Stimulated activated CD4-positive, alpha-beta T cell treated with anti-CD3 and anti-CD28 coated beads, Interleukin-4, amount 100 ng/mL, for 4 hours (primary cell): Measurements from ENCODE around the gene MCC.

ENCODE experiments used
- DNase-seq, 2 experiments: peaks; one replicate each; pipeline ENCODE4 v3.0.0-alpha.2; 2020

MCC gene

GRCh38 chr5:113000466-113000865 lies 487.8 kb downstream of the MCC start:
- no peak for DNase-seq

- DNase-seq, result no peak
Measured at GRCh38 chr5:112998296-112998695, 490.0 kb downstream of the MCC start.

- DNase-seq, result no peak
Measured at GRCh38 chr5:112996830-112997374, 491.4 kb downstream of the MCC start.

DNA sequence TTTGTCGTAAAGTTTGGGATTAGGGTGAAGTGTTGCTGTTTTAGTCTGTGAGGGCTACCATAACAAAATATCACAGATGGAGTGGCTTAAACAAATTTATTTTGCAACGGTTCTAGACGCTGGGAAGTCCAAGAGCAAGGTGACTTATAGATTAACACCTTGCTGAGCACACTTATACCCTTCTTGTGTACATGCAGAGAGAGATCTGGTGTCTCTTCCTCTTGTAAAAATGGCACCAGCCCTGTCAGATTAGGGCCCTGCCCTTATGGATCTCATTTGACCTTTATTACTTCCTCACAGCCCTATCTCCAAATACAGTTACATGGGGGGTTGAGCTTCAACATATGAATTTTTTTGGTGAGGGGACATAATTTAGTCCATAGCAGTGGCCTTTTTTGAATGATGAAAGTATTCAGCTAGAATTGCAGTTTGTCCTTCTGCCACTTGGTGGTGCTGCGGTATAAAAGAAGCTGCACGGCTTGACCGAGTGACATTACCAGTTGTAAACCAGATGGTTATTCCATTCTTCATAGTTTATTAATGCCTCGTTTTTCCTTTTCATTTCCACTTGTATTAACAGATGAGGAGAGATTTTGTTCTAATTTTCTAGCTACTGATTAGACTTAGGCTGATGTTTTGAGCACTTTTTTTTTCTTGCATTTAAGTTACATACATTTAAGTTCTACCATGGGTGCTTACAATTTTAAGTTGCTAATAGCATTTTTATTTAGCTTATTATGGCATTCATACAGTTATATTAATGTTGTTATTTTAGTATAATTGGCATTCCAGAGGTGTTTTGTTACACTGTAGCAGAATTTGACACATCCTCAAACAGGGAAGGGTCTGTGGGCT lies 492.3 kb downstream of the MCC start:
- peak; percentile 65 to 69 for DNase-seq

GRCh38 chr5:112986224-112986623 lies 502.0 kb downstream of the MCC start:
- DNase-seq, result no peak

DNA sequence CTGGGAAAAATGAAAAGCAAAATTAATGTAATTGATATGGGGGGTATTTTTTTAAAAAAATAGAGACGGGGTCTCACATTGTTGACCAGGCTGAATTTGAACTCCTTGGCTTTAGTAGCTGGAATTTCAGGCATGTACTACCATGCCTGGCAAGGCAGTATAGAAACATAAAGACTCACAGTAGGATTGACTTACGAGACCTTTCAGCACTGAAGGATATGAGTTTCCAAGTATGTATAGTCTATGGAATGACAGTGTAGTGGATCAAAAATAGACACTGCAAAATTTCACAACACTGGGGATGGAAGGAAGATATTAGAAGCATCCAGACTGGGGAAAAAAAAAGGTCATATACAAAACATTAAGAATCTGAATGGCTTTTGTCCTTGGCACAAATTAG lies 504.9 kb downstream of the MCC start:
- DNase-seq, result no peak

GRCh38 chr5:112979723-112980122 lies 508.5 kb downstream of the MCC start:
- no peak for DNase-seq

DNA sequence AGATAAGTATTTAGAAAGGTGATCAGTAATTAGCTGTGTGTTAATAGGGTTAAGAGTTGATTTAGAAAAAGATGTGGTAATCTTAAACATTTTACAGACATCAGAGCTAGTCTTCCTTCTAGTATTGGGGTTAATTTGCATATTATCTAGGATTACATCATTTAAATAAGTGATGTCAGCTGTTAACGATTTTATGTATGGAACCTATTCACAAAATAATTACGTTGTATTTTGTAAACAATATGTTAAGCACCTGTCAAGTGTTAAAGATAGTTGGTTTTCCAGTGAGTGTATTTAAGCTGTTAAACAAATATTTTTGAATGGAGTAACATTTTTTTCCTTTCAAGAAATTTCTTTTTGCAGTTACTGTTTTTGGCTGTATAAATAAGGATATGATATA lies 509.4 kb downstream of the MCC start:
- DNase-seq, result no peak

DNA sequence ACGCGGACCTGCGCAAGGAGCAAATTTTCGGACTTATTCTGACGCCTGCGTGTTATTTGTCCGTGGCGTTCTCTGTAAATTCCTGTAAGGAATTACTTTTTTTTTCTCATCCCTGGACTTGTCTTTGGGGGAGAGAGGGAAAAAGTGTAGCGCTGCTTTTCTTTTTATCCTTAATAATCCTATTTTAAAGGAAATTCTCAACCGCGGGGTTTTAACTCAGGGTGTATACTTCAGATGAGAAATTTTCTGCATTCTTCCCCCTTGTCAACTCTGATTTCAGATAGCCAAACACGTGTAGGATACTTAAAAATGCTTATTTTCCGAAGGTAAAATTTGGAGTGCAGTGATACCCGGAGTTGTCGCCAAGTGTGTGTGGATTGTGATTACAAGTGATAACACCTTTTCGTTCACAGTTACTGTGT lies 510.8 kb downstream of the MCC start:
- DNase-seq, result no peak

GRCh38 chr5:112976432-112977309 lies 511.6 kb downstream of the MCC start, which contains the start of gene DCP2:
Gene DCP2 (plus strand): TSS chr5:112976798. CDS start chr5:112976934, 136 bp downstream.
- DNase-seq, result peak; percentile 87 to 94

DNA sequence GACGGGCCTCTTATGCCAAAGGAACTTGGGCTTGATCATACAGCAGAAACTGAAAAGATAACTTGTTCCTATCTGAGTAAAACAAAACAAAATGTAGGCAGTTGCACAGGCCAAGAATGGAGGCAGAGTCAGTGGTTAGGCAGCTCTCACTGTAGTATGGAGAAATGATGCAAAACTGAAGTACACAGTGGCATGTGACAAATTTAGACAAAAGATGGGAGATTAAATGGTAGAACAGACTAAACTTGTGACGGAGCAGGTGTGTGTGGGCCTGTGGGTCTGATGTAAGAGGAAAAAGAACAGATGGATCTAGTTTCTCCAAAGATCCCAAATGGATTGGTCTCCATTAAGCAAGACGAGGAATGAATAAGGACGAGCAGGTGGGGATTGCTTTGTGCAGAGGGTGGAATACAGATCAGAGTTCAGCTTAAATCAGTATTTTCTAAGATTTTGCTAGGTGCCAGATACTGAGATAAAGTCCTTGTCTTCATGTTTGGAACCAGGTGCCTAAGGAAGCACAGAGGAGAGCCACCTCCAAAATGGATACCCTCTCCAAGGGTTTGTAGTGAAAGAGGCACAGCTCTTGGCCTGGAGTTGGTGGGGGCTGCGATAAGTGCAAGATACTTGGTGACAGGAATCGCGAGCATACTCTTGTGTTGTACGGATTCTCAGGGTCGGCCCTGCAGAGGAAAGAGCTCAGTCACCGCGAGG lies 512.4 kb downstream of the MCC start:
- no peak for DNase-seq

DNA sequence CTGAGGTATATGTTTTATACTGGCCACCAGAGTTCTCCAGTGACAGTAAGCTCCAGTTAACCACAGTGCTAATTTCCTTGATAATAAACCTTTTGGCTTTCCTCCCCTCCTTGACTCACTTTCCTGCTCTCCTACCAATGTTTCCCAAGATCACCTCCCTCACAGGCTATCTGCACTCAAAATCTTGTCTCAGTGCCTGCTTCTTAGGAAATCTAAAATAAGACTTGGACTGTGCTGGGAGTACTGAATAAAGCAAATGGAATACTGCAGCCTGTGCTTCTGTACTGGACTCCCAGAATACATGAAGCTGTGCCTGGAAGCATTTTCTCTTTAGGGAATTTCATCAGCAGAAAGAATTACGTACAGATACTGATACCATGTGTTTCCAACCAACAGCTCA lies 513.4 kb downstream of the MCC start:
- DNase-seq, result no peak

DNA sequence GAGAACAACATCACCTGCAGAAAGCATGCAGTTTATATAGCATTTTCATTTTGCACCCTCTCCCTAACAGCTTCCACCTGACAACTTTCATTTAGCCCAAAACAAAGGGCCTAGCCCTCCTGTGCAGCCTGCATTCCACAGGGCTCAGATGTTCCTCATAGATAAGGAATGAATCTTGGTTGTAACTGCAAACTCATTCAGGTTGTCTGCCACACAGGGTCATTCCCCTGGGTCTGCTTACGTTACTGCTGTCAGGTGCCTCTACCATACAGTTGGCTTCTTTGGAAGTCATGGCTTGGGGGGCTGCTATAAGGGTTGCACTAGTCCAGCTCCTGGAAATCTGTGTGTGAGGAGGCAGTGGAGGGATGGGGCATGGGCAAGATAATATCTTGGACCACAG lies 514.3 kb downstream of the MCC start:
- DNase-seq, result no peak

GRCh38 chr5:112973036-112973435 lies 515.2 kb downstream of the MCC start:
- DNase-seq, result no peak
